Measurements from ENCODE around the gene FBXO21.

GRCh38 chr12:117192057-117192456 lies 1.8 kb upstream of the FBXO21 start:
- TF ChIP-seq POLR2AphosphoS5 (IDR thresholded peaks at IDR 0.05) (no peak), CTCF (IDR thresholded peaks at IDR 0.05) (no peak), POLR2A (IDR thresholded peaks at IDR 0.05) (no peak)
